Breast epithelium (tissue), 4 donors: Measurements from ENCODE around the gene NELL1. TPM values are rescaled to one million over a fixed set of nuclear protein-coding genes. Genes with fewer than 3 reads are reported as not detected.

Source experiments
- DNase-seq, 2 donors: peaks; one replicate each; pipeline ENCODE4 v3.0.0-alpha.2; 2019; ENCODE audit warnings: low spot score in 2 of 2
- H3K27ac ChIP-seq, 2 donors: fragments of 200-600 bp; sonication (generic) in 1 of 2; one replicate each; pipeline ENCODE4 v1.5.1; 2016 to 2019; ENCODE audit warnings: mild to moderate bottlenecking in 1 of 2
- H3K27me3 ChIP-seq, 2 donors: fragments of 200-600 bp; sonication (generic) in 1 of 2; one replicate each; pipeline versions ENCODE4 v1.5.1 to v1.6.0; 2017 to 2019; ENCODE audit warnings: control low read depth in 1 of 2, mild to moderate bottlenecking in 1 of 2
- H3K36me3 ChIP-seq: fragments of 200-600 bp; one replicate; pipeline ENCODE4 v1.5.1; 2019
- H3K4me1 ChIP-seq, 2 donors: fragments of 200-600 bp; sonication (generic); one replicate each; pipeline ENCODE4 v1.5.1; 2016 to 2019; ENCODE audit warnings: control low read depth in 1 of 2
- H3K4me3 ChIP-seq, 3 donors: fragments of 200-600 bp; sonication (generic); 1 replicate in 2 of 3; 2 replicates in 1 of 3; pipeline ENCODE4 v1.5.1; 2016 to 2019; ENCODE audit warnings: mild to moderate bottlenecking in 3 of 3, moderate library complexity in 2 of 3
- H3K9me3 ChIP-seq, 2 donors: fragments of 200-600 bp; sonication (generic) in 1 of 2; one replicate each; pipeline ENCODE4 v1.5.1; 2016 to 2019; ENCODE audit warnings: control low read depth in 1 of 2
- CTCF ChIP-seq, 3 donors: fragments of 450-650 bp; IDR thresholded peaks; one replicate each; pipeline ENCODE4 v1.5.1; 2016 to 2017; ENCODE audit warnings: antibody characterized with exemption in 3 of 3, mild to moderate bottlenecking in 3 of 3, moderate library complexity in 3 of 3
- POLR2A ChIP-seq: fragments of 450-650 bp; IDR thresholded peaks from one replicate; pipeline ENCODE4 v1.6.1; 2016; ENCODE audit warnings: antibody characterized with exemption, mild to moderate bottlenecking, moderate library complexity
- POLR2AphosphoS5 ChIP-seq, 3 donors: sonication (generic); formaldehyde crosslinking; IDR thresholded peaks; one replicate each; pipeline ENCODE4 v1.6.1; 2017; ENCODE audit warnings: antibody characterized with exemption in 3 of 3
- intact Hi-C: fragments of 100-400 bp; cut with DNase I; formaldehyde crosslinking; loops from one replicate; pipeline ENCODE4 v1.15.1; 2023; ENCODE audit warnings: low total_unique reads
- total RNA-seq, 3 donors: library from RNA; depleted of rRNA; stranded (reverse); fragments of >200 nt; gene quantifications; one replicate each; pipeline ENCODE4 v1.1.0, GENCODE V29; 2016

Gene NELL1
- total RNA-seq, 3 donors from 2014 or later = 0.15 TPM; not detected in 2

DNA sequence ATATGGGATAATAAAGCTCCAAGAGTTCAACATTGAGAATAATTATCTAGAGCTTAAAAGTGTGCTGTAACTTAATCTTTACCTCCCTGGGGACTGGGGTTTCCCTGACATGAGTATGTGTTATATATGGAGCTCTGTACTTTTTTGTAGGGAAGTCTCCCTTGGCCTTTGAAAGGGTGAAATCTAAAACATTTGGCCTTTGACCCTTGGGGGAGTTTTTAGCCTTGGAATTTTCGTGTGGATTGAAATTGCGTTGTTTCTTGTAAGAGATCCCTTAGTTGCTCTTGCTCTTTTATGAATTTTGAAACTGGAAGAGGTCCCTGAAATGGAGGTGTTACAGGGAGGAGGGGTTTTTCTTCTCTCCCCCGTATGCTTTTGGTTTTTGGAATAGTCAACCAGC lies 450.0 kb downstream of the NELL1 start:
- H3K4me1 ChIP-seq = no peaks in the 10 kb centered on the region
- no peaks in the 10 kb centered on the region for H3K27me3 ChIP-seq
- DNase-seq = no peak
- TF ChIP-seq POLR2AphosphoS5 (IDR thresholded peaks at IDR 0.05) (no peak), CTCF (IDR thresholded peaks at IDR 0.05) (no peak), POLR2A (no peak)
- H3K36me3 ChIP-seq = no peaks in the 10 kb centered on the region
- H3K9me3 ChIP-seq = no peaks in the 10 kb centered on the region
- intact Hi-C loops = no loop called here
- no peak overlapping the region for H3K27ac ChIP-seq
- no peak overlapping the region for H3K4me3 ChIP-seq

DNA sequence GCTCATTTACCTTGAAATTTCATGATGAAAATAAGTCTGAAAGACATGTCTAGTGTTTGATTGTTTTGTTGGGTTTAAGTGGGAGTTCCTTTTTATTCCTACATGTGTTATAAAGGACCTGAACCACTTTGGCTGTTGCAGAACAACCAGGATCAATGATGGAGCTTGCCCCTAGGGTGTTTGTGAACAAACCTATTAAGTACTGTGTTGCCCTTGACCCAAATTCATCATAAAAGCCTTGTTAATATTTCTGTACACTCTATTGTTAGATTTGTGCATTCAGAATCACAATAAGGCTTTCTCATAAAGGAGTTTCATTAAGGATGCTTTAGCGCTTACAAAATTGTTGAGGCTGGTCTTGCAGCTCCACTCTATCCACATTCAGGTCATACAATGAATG lies 452.6 kb downstream of the NELL1 start:
- intact Hi-C loops = no loop called here
- no peak overlapping the region for H3K4me3 ChIP-seq
- no peak for DNase-seq
- no peak for TF ChIP-seq CTCF (IDR thresholded peaks at IDR 0.05)
- no peak for TF ChIP-seq POLR2AphosphoS5 (IDR thresholded peaks at IDR 0.05)
- TF ChIP-seq POLR2A = no peak
- no peaks in the 10 kb centered on the region for H3K27me3 ChIP-seq
- no peaks in the 10 kb centered on the region for H3K36me3 ChIP-seq
- no peaks in the 10 kb centered on the region for H3K4me1 ChIP-seq
- H3K9me3 ChIP-seq = no peaks in the 10 kb centered on the region
- H3K27ac ChIP-seq = no peak overlapping the region

GRCh38 chr11:21122523-21122922 lies 453.1 kb downstream of the NELL1 start:
- Histone ChIP-seq H3K9me3 (no peaks in the 10 kb centered on the region), H3K27ac (no peak overlapping the region), H3K4me1 (no peaks in the 10 kb centered on the region), H3K27me3 (no peaks in the 10 kb centered on the region), H3K4me3 (no peak overlapping the region), H3K36me3 (no peaks in the 10 kb centered on the region)
- intact Hi-C loops = no loop called here
- no peak for TF ChIP-seq POLR2AphosphoS5 (IDR thresholded peaks at IDR 0.05)
- TF ChIP-seq CTCF (IDR thresholded peaks at IDR 0.05) = no peak
- TF ChIP-seq POLR2A = no peak
- DNase-seq = no peak

GRCh38 chr11:21132146-21132720 lies 462.8 kb downstream of the NELL1 start:
- no peaks in the 10 kb centered on the region for H3K4me1 ChIP-seq
- no peak for DNase-seq
- intact Hi-C loops = no loop called here

GRCh38 chr11:21133244-21133643 lies 463.9 kb downstream of the NELL1 start:
- TF ChIP-seq CTCF (IDR thresholded peaks at IDR 0.05) (no peak), POLR2A (no peak), POLR2AphosphoS5 (IDR thresholded peaks at IDR 0.05) (no peak)
- intact Hi-C loops = no loop called here

More at GRCh38 chr11:21132146-21132720, 462.8 kb downstream of the NELL1 start:
- Histone ChIP-seq H3K36me3 (no peaks in the 10 kb centered on the region), H3K27ac (no peak overlapping the region), H3K27me3 (peaks cover 0 to 3% of the 10 kb centered on the region in 2 donors), H3K4me3 (no peak overlapping the region), H3K9me3 (no peaks in the 10 kb centered on the region)
- TF ChIP-seq POLR2AphosphoS5 (IDR thresholded peaks at IDR 0.05) = no peak
- TF ChIP-seq POLR2A = no peak
- no peak for TF ChIP-seq CTCF (IDR thresholded peaks at IDR 0.05)

More at GRCh38 chr11:21133244-21133643, 463.9 kb downstream of the NELL1 start:
- Histone ChIP-seq H3K4me3 (no peak overlapping the region), H3K36me3 (no peaks in the 10 kb centered on the region), H3K27me3 (peaks cover 0 to 3% of the 10 kb centered on the region in 2 donors), H3K27ac (no peak overlapping the region), H3K9me3 (no peaks in the 10 kb centered on the region), H3K4me1 (no peaks in the 10 kb centered on the region)
- no peak for DNase-seq
